ENCODE measurements around the gene PRSS21.

GRCh38 chr16:2831203-2831602, 14.2 kb downstream of the PRSS21 start:
- TF ChIP-seq, protein P1, sequence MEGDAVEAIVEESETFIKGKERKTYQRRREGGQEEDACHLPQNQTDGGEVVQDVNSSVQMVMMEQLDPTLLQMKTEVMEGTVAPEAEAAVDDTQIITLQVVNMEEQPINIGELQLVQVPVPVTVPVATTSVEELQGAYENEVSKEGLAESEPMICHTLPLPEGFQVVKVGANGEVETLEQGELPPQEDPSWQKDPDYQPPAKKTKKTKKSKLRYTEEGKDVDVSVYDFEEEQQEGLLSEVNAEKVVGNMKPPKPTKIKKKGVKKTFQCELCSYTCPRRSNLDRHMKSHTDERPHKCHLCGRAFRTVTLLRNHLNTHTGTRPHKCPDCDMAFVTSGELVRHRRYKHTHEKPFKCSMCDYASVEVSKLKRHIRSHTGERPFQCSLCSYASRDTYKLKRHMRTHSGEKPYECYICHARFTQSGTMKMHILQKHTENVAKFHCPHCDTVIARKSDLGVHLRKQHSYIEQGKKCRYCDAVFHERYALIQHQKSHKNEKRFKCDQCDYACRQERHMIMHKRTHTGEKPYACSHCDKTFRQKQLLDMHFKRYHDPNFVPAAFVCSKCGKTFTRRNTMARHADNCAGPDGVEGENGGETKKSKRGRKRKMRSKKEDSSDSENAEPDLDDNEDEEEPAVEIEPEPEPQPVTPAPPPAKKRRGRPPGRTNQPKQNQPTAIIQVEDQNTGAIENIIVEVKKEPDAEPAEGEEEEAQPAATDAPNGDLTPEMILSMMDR (IDR thresholded peaks at IDR 0.05), result no peak
- no peak for TF ChIP-seq POLR2A (IDR thresholded peaks at IDR 0.05)
